HEK293 (cell line): ENCODE measurements around the gene ZNF878.

Experiments
- CTCF ChIA-PET: fragments of 350-600 bp; formaldehyde crosslinking; extraction: SDS; loops from one replicate; lab custom pipeline; 2021; ENCODE audit warnings: antibody characterized with exemption; lab: Yijun Ruan, JAX
- POLR2A ChIA-PET: fragments of 300-600 bp; formaldehyde crosslinking; extraction: SDS; loops from one replicate; lab custom pipeline; 2020; ENCODE audit warnings: antibody characterized with exemption, inconsistent platforms; lab: Yijun Ruan, JAX
- H3K27ac ChIP-seq: fragments of 200-500 bp; sonication (Bioruptor generic); 2 replicates; pipeline ENCODE4 v1.5.1; 2014; ENCODE audit warnings: low read depth, low read length, control low read depth, inconsistent platforms; ENCODE audit errors: extremely low read depth
- H3K36me3 ChIP-seq, 2 experiments: fragments of 200-500 bp in 1 of 2; sonication (Bioruptor generic) in 1 of 2; 1 replicate in 1 of 2; 2 replicates in 1 of 2; pipeline ENCODE4 v1.5.1; 2014 to 2017; ENCODE audit warnings: inconsistent platforms in 2 of 2, low read length in 2 of 2; ENCODE audit not compliant: control insufficient read depth in 2 of 2, insufficient read depth in 1 of 2
- H3K4me1 ChIP-seq: fragments of 200-500 bp; sonication (Bioruptor generic); 2 replicates; pipeline ENCODE4 v1.5.1; 2014; ENCODE audit warnings: mild to moderate bottlenecking, low read length, inconsistent platforms; ENCODE audit not compliant: control insufficient read depth, insufficient read depth
- H3K4me3 ChIP-seq: 2 replicates; pipeline ENCODE4 v1.5.1; 2011; ENCODE audit warnings: low read depth, mild to moderate bottlenecking, control low read depth, low read length, moderate library complexity
- H3K9me3 ChIP-seq: fragments of 200-500 bp; sonication (Bioruptor generic); 2 replicates; pipeline ENCODE4 v1.5.1; 2014; ENCODE audit warnings: low read depth, low read length, inconsistent platforms; ENCODE audit not compliant: control insufficient read depth, insufficient read depth
- OVOL3 ChIP-seq: fragments of 450-650 bp; formaldehyde crosslinking; IDR thresholded peaks from 2 replicates; pipeline ENCODE4 v1.5.1; 2016; ENCODE audit warnings: missing biosample characterization, missing genetic modification characterization
- RBAK ChIP-seq: fragments of 450-650 bp; formaldehyde crosslinking; IDR thresholded peaks from 2 replicates; pipeline ENCODE4 v1.5.1; 2016; ENCODE audit warnings: missing biosample characterization, missing genetic modification characterization
- ZBTB20 ChIP-seq: fragments of 450-650 bp; formaldehyde crosslinking; IDR thresholded peaks from 2 replicates; pipeline ENCODE4 v1.5.1; 2016; ENCODE audit warnings: missing biosample characterization, missing genetic modification characterization
- ZNF132 ChIP-seq: fragments of 450-650 bp; formaldehyde crosslinking; IDR thresholded peaks from 2 replicates; pipeline ENCODE4 v1.5.1; 2017; ENCODE audit warnings: missing biosample characterization, missing genetic modification characterization, borderline replicate concordance
- ZNF174 ChIP-seq: fragments of 450-650 bp; formaldehyde crosslinking; IDR thresholded peaks from 2 replicates; pipeline ENCODE4 v1.5.0; 2017; ENCODE audit warnings: missing biosample characterization, mild to moderate bottlenecking, missing genetic modification characterization
- ZNF19 ChIP-seq: fragments of 450-650 bp; formaldehyde crosslinking; IDR thresholded peaks from 2 replicates; pipeline ENCODE4; 2016; ENCODE audit warnings: missing biosample characterization, missing genetic modification characterization, low read depth
- ZNF221 ChIP-seq: fragments of 450-650 bp; formaldehyde crosslinking; IDR thresholded peaks from 2 replicates; pipeline ENCODE4 v1.5.1; 2017; ENCODE audit warnings: missing biosample characterization, missing genetic modification characterization, borderline replicate concordance
- ZNF366 ChIP-seq: fragments of 450-650 bp; formaldehyde crosslinking; conservative IDR thresholded peaks from 2 replicates; pipeline ENCODE4 v1.5.1; 2016; ENCODE audit warnings: missing biosample characterization, missing genetic modification characterization
- ZNF544 ChIP-seq: fragments of 450-650 bp; formaldehyde crosslinking; IDR thresholded peaks from 2 replicates; pipeline ENCODE4 v1.5.0; 2017; ENCODE audit warnings: missing biosample characterization, missing genetic modification characterization
- ZNF561 ChIP-seq: fragments of 450-650 bp; IDR thresholded peaks from 2 replicates; pipeline ENCODE4 v1.5.1; 2018; ENCODE audit warnings: missing biosample characterization, missing genetic modification characterization, borderline replicate concordance
- ZNF626 ChIP-seq: fragments of 450-650 bp; sonication (Bioruptor Pico); formaldehyde crosslinking; IDR thresholded peaks from 2 replicates; pipeline ENCODE4 v1.5.1; 2018; ENCODE audit warnings: missing biosample characterization, missing genetic modification characterization, inconsistent platforms
- ZNF658 ChIP-seq: fragments of 450-650 bp; formaldehyde crosslinking; IDR thresholded peaks from 2 replicates; pipeline ENCODE4; 2016; ENCODE audit warnings: missing biosample characterization, missing genetic modification characterization
- TF ChIP-seq, protein P1 (sequence below): fragments of 450-650 bp; formaldehyde crosslinking; IDR thresholded peaks from 2 replicates; pipeline ENCODE4 v1.5.1; 2016; ENCODE audit warnings: missing biosample characterization, missing genetic modification characterization
- TF ChIP-seq, protein P2 (sequence below): fragments of 450-650 bp; formaldehyde crosslinking; IDR thresholded peaks from 2 replicates; pipeline ENCODE4 v1.5.1; 2016; ENCODE audit warnings: missing biosample characterization, missing genetic modification characterization
- TF ChIP-seq, protein P3 (sequence below): sonication (generic); formaldehyde crosslinking; IDR thresholded peaks from 2 replicates; pipeline ENCODE4 v1.8.1; 2022; ENCODE audit warnings: mild to moderate bottlenecking, moderate library complexity, missing genetic modification reagents
- TF ChIP-seq, protein P4 (sequence below): fragments of 450-650 bp; formaldehyde crosslinking; IDR thresholded peaks from 2 replicates; pipeline ENCODE4 v1.5.1; 2016; ENCODE audit warnings: missing biosample characterization, missing genetic modification characterization

Gene ZNF878

DNA sequence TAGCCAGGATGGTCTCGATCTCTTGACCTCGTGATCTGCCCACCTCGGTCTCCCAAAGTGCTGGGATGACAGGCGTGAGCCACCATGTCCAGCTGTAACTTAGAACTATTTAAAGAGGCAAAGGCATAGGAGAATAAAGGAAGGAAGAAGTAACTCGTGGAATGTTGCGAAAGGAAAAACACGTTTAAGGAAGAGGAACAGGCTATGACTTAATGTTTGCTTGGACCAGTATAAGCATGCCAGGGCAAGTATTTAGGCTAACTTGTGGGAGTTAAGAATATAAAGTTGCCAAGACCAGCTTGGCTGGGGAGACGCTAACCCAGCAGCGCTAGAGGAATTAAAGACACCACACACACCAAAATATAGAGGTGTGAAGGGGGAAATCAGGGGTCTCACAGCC is 45.3 kb upstream of the ZNF878 start:
- H3K9me3 ChIP-seq: no peaks in the 10 kb centered on the region
- H3K27ac ChIP-seq: no peak overlapping the region
- H3K4me1 ChIP-seq: no peaks in the 10 kb centered on the region
- no peaks in the 10 kb centered on the region for H3K36me3 ChIP-seq
- no peak overlapping the region for H3K4me3 ChIP-seq
- TF ChIP-seq, protein P1, sequence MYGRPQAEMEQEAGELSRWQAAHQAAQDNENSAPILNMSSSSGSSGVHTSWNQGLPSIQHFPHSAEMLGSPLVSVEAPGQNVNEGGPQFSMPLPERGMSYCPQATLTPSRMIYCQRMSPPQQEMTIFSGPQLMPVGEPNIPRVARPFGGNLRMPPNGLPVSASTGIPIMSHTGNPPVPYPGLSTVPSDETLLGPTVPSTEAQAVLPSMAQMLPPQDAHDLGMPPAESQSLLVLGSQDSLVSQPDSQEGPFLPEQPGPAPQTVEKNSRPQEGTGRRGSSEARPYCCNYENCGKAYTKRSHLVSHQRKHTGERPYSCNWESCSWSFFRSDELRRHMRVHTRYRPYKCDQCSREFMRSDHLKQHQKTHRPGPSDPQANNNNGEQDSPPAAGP (tag by site-specific recombination): no peak
- TF ChIP-seq ZNF366 (tag by site-specific recombination) (no peak), ZNF658 (no peak), ZNF561 (tag by site-specific recombination) (no peak), ZBTB20 (tag by site-specific recombination) (no peak), ZNF132 (tag by site-specific recombination) (no peak), RBAK (tag by site-specific recombination) (no peak), ZNF544 (tag by site-specific recombination) (no peak)
- ChIA-PET CTCF (interaction anchor here (0.7 kb wide), 1 partner anchor 44 kb away, joined by 4 read pairs; no protein-coding TSS in a partner anchor), POLR2A (no interaction called here)

DNA sequence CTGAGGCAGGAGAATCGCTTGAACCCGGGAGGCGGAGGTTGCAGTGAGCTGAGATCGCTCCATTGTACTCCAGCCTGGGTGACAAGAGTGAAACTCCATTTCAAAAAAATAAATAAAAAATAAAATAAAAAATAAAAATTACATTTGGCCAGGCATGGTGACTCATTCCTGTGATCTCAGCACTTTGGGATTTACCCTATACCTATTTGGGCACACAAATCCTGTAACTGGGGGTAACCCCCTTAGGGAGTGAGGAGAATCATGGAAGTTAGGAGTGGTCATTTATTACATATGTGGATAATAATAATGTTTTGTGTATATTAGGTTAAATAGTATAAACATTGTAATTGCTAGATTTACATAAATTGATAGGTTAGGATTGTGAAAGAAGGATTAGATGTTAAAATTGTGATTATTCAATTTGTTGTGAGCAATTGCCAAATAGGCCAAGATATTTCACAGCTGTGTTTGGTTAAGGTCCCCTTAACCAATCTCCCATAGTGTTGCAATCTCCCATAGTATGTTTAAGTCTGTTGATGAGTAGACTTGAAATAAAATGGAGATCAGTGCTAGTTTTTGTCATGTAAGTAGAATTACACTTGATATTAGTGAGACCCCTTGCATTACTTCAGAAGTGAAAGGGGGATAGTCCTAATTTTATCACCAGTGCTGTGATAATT is 42.5 kb upstream of the ZNF878 start:
- CTCF ChIA-PET: interaction anchor here (0.9 kb wide), 1 partner anchor 53 kb away, joined by 5 read pairs; no protein-coding TSS in a partner anchor
- no peaks in the 10 kb centered on the region for H3K36me3 ChIP-seq
- POLR2A ChIA-PET: no interaction called here

DNA sequence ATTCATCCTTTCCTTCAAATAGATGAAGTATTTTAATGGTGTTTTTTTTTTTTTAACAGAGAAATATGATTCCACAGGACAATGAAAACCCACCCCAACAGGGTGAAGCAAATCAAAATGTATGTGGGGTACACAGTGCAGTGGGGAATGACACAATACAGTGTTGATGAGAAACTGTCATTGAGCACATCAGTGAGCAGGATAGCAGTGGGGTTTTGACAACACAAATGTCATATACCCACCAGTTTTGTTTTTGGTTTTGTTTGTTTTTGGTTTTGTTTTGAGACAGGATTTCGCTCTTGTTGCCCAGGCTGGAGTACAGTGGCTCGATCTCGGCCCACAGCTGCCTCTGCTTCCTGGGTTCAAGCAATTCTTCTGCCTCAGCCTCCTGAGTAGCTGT is 41.0 kb upstream of the ZNF878 start:
- H3K27ac ChIP-seq: no peak overlapping the region
- POLR2A ChIA-PET: no interaction called here
- TF ChIP-seq ZNF221 (no peak), OVOL3 (no peak), ZNF174 (no peak)
- TF ChIP-seq, protein P2, sequence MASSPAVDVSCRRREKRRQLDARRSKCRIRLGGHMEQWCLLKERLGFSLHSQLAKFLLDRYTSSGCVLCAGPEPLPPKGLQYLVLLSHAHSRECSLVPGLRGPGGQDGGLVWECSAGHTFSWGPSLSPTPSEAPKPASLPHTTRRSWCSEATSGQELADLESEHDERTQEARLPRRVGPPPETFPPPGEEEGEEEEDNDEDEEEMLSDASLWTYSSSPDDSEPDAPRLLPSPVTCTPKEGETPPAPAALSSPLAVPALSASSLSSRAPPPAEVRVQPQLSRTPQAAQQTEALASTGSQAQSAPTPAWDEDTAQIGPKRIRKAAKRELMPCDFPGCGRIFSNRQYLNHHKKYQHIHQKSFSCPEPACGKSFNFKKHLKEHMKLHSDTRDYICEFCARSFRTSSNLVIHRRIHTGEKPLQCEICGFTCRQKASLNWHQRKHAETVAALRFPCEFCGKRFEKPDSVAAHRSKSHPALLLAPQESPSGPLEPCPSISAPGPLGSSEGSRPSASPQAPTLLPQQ (tag by site-specific recombination): no peak
- no peaks in the 10 kb centered on the region for H3K9me3 ChIP-seq
- no peaks in the 10 kb centered on the region for H3K4me1 ChIP-seq
- no peak overlapping the region for H3K4me3 ChIP-seq
- no peaks in the 10 kb centered on the region for H3K36me3 ChIP-seq
- CTCF ChIA-PET: no interaction called here

More for the DNA sequence above, 42.5 kb upstream of the ZNF878 start:
- no peak overlapping the region for H3K27ac ChIP-seq
- no peak for TF ChIP-seq ZNF19 (tag by site-specific recombination)
- TF ChIP-seq, protein P3, sequence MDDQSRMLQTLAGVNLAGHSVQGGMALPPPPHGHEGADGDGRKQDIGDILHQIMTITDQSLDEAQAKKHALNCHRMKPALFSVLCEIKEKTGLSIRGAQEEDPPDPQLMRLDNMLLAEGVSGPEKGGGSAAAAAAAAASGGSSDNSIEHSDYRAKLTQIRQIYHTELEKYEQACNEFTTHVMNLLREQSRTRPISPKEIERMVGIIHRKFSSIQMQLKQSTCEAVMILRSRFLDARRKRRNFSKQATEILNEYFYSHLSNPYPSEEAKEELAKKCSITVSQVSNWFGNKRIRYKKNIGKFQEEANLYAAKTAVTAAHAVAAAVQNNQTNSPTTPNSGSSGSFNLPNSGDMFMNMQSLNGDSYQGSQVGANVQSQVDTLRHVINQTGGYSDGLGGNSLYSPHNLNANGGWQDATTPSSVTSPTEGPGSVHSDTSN (CRISPR knock-in tag): no peak
- no peak for TF ChIP-seq ZNF174
- TF ChIP-seq, protein P4, sequence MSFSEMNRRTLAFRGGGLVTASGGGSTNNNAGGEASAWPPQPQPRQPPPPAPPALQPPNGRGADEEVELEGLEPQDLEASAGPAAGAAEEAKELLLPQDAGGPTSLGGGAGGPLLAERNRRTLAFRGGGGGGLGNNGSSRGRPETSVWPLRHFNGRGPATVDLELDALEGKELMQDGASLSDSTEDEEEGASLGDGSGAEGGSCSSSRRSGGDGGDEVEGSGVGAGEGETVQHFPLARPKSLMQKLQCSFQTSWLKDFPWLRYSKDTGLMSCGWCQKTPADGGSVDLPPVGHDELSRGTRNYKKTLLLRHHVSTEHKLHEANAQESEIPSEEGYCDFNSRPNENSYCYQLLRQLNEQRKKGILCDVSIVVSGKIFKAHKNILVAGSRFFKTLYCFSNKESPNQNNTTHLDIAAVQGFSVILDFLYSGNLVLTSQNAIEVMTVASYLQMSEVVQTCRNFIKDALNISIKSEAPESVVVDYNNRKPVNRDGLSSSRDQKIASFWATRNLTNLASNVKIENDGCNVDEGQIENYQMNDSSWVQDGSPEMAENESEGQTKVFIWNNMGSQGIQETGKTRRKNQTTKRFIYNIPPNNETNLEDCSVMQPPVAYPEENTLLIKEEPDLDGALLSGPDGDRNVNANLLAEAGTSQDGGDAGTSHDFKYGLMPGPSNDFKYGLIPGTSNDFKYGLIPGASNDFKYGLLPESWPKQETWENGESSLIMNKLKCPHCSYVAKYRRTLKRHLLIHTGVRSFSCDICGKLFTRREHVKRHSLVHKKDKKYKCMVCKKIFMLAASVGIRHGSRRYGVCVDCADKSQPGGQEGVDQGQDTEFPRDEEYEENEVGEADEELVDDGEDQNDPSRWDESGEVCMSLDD: no peak
- TF ChIP-seq ZNF626: no peak
- no peaks in the 10 kb centered on the region for H3K4me1 ChIP-seq
- H3K9me3 ChIP-seq: no peaks in the 10 kb centered on the region
- no peak overlapping the region for H3K4me3 ChIP-seq
